Vagina (tissue), 2 donors: ENCODE results near the gene LAMA2.

ENCODE experiments used
- POLR2A ChIP-seq, 2 donors: fragments of 450-650 bp; IDR thresholded peaks; one replicate each; pipeline ENCODE4 v1.6.1; 2017; ENCODE audit warnings: antibody characterized with exemption in 2 of 2, mild to moderate bottlenecking in 2 of 2, moderate library complexity in 2 of 2
- POLR2AphosphoS5 ChIP-seq, 2 donors: sonication (generic); formaldehyde crosslinking; IDR thresholded peaks; one replicate each; pipeline ENCODE4 v1.9.0; 2017; ENCODE audit warnings: antibody characterized with exemption in 2 of 2, mild to moderate bottlenecking in 2 of 2, low read depth in 1 of 2; ENCODE audit not compliant: insufficient read depth in 1 of 2
- TF ChIP-seq, protein P1 (sequence below), 3 experiments: fragments of 450-650 bp in 2 of 3; fragments of 200-600 bp in 1 of 3; sonication (generic) in 1 of 3; IDR thresholded peaks; one replicate each; pipeline ENCODE4 v1.5.1; 2017 to 2019; ENCODE audit warnings: antibody characterized with exemption in 3 of 3, mild to moderate bottlenecking in 2 of 3, moderate library complexity in 2 of 3

DNA sequence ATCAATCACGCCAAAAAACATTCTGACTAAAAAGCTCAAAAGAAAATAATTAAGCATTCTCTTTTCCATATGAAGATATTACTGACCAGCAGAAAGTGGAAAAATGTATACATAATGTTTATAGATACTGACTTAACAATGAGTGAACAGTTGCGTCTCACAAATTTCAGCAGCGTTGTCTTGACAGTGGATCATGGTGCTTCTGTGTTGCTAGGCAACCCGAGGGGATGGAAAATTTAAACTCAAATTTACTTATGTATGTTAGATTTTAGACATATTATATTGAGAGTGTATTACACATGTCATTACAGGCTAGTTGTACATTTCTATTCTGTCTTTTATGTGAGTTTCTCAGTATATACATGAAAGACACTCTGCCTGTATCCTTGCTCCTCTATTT is 110.2 kb downstream of the LAMA2 start:
- TF ChIP-seq, protein P1, sequence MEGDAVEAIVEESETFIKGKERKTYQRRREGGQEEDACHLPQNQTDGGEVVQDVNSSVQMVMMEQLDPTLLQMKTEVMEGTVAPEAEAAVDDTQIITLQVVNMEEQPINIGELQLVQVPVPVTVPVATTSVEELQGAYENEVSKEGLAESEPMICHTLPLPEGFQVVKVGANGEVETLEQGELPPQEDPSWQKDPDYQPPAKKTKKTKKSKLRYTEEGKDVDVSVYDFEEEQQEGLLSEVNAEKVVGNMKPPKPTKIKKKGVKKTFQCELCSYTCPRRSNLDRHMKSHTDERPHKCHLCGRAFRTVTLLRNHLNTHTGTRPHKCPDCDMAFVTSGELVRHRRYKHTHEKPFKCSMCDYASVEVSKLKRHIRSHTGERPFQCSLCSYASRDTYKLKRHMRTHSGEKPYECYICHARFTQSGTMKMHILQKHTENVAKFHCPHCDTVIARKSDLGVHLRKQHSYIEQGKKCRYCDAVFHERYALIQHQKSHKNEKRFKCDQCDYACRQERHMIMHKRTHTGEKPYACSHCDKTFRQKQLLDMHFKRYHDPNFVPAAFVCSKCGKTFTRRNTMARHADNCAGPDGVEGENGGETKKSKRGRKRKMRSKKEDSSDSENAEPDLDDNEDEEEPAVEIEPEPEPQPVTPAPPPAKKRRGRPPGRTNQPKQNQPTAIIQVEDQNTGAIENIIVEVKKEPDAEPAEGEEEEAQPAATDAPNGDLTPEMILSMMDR (IDR thresholded peaks at IDR 0.05): no peak
- TF ChIP-seq POLR2AphosphoS5 (IDR thresholded peaks at IDR 0.05; ENCODE audit: insufficient read depth in 1 of 2, low read depth in 1 of 2): no peak
- no peak for TF ChIP-seq POLR2A (IDR thresholded peaks at IDR 0.05)
